Measurements from ENCODE around the gene LTBP4.
"Not testable (repeated sequence)": the region's sequence is repeated elsewhere in the genome, so short reads cannot be mapped to it uniquely, and the experiment has no call there.

DNA sequence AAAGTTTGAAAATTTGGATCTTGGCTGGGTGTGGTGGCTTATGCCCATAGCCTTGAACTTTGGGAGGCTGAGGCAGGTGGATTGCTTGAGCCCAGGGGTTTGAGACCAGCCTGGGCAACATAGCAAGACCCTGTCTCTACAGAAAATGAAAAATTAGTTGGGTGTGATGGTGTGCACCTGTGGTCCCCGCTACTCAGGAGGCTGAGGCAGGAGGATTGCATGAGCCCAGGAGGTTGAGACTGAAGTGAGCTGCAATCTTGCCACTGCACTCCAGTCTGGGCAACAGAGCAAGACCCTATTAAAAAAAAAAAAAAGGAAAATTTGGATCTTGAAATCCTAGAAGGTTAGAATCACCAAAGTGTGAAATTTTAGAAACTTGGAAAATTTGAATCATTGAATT is 36.6 kb upstream of the LTBP4 start:
- TF ChIP-seq, protein P1, sequence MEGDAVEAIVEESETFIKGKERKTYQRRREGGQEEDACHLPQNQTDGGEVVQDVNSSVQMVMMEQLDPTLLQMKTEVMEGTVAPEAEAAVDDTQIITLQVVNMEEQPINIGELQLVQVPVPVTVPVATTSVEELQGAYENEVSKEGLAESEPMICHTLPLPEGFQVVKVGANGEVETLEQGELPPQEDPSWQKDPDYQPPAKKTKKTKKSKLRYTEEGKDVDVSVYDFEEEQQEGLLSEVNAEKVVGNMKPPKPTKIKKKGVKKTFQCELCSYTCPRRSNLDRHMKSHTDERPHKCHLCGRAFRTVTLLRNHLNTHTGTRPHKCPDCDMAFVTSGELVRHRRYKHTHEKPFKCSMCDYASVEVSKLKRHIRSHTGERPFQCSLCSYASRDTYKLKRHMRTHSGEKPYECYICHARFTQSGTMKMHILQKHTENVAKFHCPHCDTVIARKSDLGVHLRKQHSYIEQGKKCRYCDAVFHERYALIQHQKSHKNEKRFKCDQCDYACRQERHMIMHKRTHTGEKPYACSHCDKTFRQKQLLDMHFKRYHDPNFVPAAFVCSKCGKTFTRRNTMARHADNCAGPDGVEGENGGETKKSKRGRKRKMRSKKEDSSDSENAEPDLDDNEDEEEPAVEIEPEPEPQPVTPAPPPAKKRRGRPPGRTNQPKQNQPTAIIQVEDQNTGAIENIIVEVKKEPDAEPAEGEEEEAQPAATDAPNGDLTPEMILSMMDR (IDR thresholded peaks at IDR 0.05), result not testable (repeated sequence)
- TF ChIP-seq POLR2A, POLR2AphosphoS5 (IDR thresholded peaks at IDR 0.05): not testable (repeated sequence)

Measured in sigmoid colon (tissue), 4 donors.